ENCODE measurements around the gene FNIP1. TPM values are rescaled to one million over a fixed set of nuclear protein-coding genes. Genes with fewer than 3 reads are reported as not detected.

FNIP1 gene
- total and polyA plus RNA-seq, 2 experiments from 2014 or later, result 8.2 to 27.9 TPM

GRCh38 chr5:131640043-131640856, 156.6 kb downstream of the FNIP1 start (continued):
- TF ChIP-seq JUNB (IDR thresholded peaks at IDR 0.05; ENCODE audit: unreplicated experiment), result no peak
- TF ChIP-seq, protein P1, sequence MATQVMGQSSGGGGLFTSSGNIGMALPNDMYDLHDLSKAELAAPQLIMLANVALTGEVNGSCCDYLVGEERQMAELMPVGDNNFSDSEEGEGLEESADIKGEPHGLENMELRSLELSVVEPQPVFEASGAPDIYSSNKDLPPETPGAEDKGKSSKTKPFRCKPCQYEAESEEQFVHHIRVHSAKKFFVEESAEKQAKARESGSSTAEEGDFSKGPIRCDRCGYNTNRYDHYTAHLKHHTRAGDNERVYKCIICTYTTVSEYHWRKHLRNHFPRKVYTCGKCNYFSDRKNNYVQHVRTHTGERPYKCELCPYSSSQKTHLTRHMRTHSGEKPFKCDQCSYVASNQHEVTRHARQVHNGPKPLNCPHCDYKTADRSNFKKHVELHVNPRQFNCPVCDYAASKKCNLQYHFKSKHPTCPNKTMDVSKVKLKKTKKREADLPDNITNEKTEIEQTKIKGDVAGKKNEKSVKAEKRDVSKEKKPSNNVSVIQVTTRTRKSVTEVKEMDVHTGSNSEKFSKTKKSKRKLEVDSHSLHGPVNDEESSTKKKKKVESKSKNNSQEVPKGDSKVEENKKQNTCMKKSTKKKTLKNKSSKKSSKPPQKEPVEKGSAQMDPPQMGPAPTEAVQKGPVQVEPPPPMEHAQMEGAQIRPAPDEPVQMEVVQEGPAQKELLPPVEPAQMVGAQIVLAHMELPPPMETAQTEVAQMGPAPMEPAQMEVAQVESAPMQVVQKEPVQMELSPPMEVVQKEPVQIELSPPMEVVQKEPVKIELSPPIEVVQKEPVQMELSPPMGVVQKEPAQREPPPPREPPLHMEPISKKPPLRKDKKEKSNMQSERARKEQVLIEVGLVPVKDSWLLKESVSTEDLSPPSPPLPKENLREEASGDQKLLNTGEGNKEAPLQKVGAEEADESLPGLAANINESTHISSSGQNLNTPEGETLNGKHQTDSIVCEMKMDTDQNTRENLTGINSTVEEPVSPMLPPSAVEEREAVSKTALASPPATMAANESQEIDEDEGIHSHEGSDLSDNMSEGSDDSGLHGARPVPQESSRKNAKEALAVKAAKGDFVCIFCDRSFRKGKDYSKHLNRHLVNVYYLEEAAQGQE (IDR thresholded peaks at IDR 0.05; ENCODE audit: unreplicated experiment), result no peak
- TF ChIP-seq STAT1 (IDR thresholded peaks at IDR 0.05; ENCODE audit: unreplicated experiment), result no peak
- no peak for TF ChIP-seq ZNF114 (CRISPR knock-in tag; IDR thresholded peaks at IDR 0.05)
- no peak for TF ChIP-seq EZH2 (IDR thresholded peaks at IDR 0.05; ENCODE audit: low read depth, unreplicated experiment)
- TF ChIP-seq ETS1 (IDR thresholded peaks at IDR 0.05), result no peak
- TF ChIP-seq, protein P2, sequence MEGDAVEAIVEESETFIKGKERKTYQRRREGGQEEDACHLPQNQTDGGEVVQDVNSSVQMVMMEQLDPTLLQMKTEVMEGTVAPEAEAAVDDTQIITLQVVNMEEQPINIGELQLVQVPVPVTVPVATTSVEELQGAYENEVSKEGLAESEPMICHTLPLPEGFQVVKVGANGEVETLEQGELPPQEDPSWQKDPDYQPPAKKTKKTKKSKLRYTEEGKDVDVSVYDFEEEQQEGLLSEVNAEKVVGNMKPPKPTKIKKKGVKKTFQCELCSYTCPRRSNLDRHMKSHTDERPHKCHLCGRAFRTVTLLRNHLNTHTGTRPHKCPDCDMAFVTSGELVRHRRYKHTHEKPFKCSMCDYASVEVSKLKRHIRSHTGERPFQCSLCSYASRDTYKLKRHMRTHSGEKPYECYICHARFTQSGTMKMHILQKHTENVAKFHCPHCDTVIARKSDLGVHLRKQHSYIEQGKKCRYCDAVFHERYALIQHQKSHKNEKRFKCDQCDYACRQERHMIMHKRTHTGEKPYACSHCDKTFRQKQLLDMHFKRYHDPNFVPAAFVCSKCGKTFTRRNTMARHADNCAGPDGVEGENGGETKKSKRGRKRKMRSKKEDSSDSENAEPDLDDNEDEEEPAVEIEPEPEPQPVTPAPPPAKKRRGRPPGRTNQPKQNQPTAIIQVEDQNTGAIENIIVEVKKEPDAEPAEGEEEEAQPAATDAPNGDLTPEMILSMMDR (conservative IDR thresholded peaks at IDR 0.05; ENCODE audit: low read depth in 2 of 2), result no peak
- TF ChIP-seq EZH2phosphoT487 (IDR thresholded peaks at IDR 0.05; ENCODE audit: unreplicated experiment), result no peak
- TF ChIP-seq POLR2AphosphoS5 (IDR thresholded peaks at IDR 0.05; ENCODE audit: low read depth), result no peak

DNA sequence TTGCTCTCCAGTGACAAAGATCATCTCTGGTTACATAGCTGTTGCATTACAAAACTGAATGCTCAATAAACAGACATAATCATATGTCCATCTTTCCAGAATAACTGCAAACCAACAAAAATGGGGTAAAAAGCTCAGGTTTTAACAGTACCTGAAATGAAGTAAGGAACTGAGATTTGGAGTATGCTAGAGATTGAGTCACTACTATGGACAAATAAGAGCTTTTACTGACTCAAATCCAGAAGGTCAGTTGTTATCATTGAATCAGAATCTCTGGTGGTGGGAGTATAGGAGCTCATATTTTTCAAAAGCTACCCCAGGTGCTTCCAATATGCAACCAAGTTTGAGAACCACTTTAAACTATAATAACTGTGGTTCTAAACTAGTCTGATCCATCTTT, 157.7 kb downstream of the FNIP1 start:
- H3K27me3 Mint-ChIP-seq (ENCODE audit: insufficient read depth, low read depth, poor library complexity), result peaks cover 7% of the 10 kb centered on the region
- no peak overlapping the region for H3K27ac Mint-ChIP-seq
- TF ChIP-seq, protein P1 (IDR thresholded peaks at IDR 0.05; ENCODE audit: unreplicated experiment), result no peak
- TF ChIP-seq ZNF331 (CRISPR knock-in tag; IDR thresholded peaks at IDR 0.05; ENCODE audit: low read depth) (no peak), ZNF114 (CRISPR knock-in tag; IDR thresholded peaks at IDR 0.05) (no peak), POLR2AphosphoS5 (IDR thresholded peaks at IDR 0.05; ENCODE audit: low read depth) (no peak), EZH2 (IDR thresholded peaks at IDR 0.05; ENCODE audit: low read depth, unreplicated experiment) (no peak), CREB1 (CRISPR knock-in tag; IDR thresholded peaks at IDR 0.05; ENCODE audit: low read depth) (no peak), ETS1 (IDR thresholded peaks at IDR 0.05) (no peak), JUNB (IDR thresholded peaks at IDR 0.05; ENCODE audit: unreplicated experiment) (no peak), NANOG (IDR thresholded peaks at IDR 0.05; ENCODE audit: borderline replicate concordance) (no peak)
- TF ChIP-seq, protein P2 (conservative IDR thresholded peaks at IDR 0.05; ENCODE audit: low read depth in 2 of 2), result no peak

More for the DNA sequence above, 157.7 kb downstream of the FNIP1 start:
- Histone ChIP-seq H3K4me2 (no peak overlapping the region), H3K36me3 (ENCODE audit: insufficient read depth) (no peaks in the 10 kb centered on the region), H3F3A (replicated peaks; ENCODE audit: low read depth) (peaks cover 7% of the 10 kb centered on the region), H3K4me1 (ENCODE audit: insufficient read depth) (peaks cover 7% of the 10 kb centered on the region; the same call in 1 of the 2 replicates), H3K9me2 (ENCODE audit: insufficient read depth) (no peaks in the 10 kb centered on the region), H3K27ac (ENCODE audit: low read depth) (no peak overlapping the region), H3K4me3 (no peak overlapping the region), H3K27me3 (ENCODE audit: insufficient read depth) (no peaks in the 10 kb centered on the region), H2AFZ (no peak overlapping the region), H4K20me1 (replicated peaks; ENCODE audit: insufficient read depth) (no peaks in the 10 kb centered on the region), H3K79me2 (replicated peaks; ENCODE audit: insufficient read depth) (peaks cover 6% of the 10 kb centered on the region)
- Mint-ChIP-seq H3K4me1 (peaks cover 4% of the 10 kb centered on the region), H3K4me3 (no peak overlapping the region), H3K36me3 (ENCODE audit: low read depth) (no peaks in the 10 kb centered on the region), H3K9me3 (no peaks in the 10 kb centered on the region; the same call in 1 of the 3 replicates)
- no peak for DNase-seq (ENCODE audit: low spot score)
- no peak for ATAC-seq

Data from GM23338 (cell line).